ENCODE results near the gene GUCA2B.

DNA sequence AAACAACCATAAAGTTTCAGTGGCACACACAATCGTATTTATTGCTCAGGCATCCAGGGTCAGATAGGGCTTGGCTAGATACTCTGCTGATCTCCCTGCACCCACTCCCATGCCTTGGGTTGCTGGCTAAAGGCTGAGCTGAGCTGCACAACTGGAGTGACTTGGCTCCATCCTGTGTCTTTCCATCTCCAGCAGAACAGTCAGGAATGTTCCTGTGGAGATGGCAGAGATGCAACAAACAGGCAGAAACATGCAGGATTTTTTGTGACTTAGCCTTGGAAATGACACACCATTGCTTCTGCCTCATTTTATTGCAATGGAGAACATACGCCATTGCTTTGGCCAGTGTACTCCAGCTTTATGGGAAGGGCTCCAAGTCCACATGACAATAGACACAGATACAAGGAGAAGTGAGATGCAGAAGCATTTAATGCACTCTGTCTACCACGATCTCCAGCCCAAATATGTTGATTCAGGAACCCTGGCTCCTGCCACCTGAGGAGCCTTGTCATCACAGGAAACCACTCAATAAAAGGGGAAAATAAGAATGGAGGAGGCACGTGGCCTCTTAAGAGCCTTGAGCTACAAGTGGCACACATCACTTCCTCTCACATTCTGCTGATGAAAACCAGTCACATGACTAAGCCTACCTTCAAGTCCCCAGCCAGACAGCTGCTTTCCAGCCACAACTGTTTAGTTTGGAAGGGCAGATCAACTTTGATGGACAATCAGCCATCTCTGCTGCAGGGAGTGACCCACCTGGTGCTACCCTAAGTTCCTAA is 10.1 kb upstream of the GUCA2B start:
- TF ChIP-seq CTCF (IDR thresholded peaks at IDR 0.05): no peak
- TF ChIP-seq POLR2A (IDR thresholded peaks at IDR 0.05): no peak
- TF ChIP-seq EP300 (IDR thresholded peaks at IDR 0.05; ENCODE audit: low read depth): no peak
- no peak for TF ChIP-seq POLR2AphosphoS5 (IDR thresholded peaks at IDR 0.05)

Measured in transverse colon (tissue), 4 donors.